SK-N-MC (cell line): ENCODE data around the gene TTYH2.

Experiments
- DNase-seq: peaks from one replicate; pipeline ENCODE4 v3.0.0-alpha.2; 2011; ENCODE audit warnings: low read depth, low spot score
- H3K27ac ChIP-seq: fragments of 200-600 bp; sonication (generic); 2 replicates; pipeline ENCODE4 v1.5.1; 2016; ENCODE audit warnings: mixed run types
- H3K36me3 ChIP-seq: fragments of 200-600 bp; sonication (generic); 2 replicates; pipeline ENCODE4 v1.6.1; 2017; ENCODE audit warnings: antibody characterized with exemption, low read length, mixed read lengths; ENCODE audit not compliant: insufficient read depth
- H3K4me3 ChIP-seq: fragments of 200-600 bp; sonication (generic); 2 replicates; pipeline ENCODE4 v1.5.1; 2016
- H3K9ac ChIP-seq: fragments of 200-600 bp; sonication (generic); 2 replicates; pipeline ENCODE4 v1.8.0; 2017; ENCODE audit warnings: mixed run types, mixed read lengths; ENCODE audit not compliant: insufficient read length
- H3K9me3 ChIP-seq: fragments of 200-600 bp; sonication (generic); 2 replicates; pipeline ENCODE4 v1.6.1; 2017; ENCODE audit warnings: low read depth, mild to moderate bottlenecking, antibody characterized with exemption, low read length, moderate library complexity, mixed read lengths
- EZH2 ChIP-seq: fragments of 200-600 bp; sonication (generic); IDR thresholded peaks from one replicate; pipeline ENCODE4 v1.6.1; 2017; ENCODE audit warnings: antibody characterized with exemption
- FOXP2 ChIP-seq: optimal IDR thresholded peaks from 2 replicates; pipeline ENCODE3; 2011; ENCODE audit warnings: mild to moderate bottlenecking, moderate library complexity; ENCODE audit not compliant: insufficient read depth; ENCODE audit errors: extremely low read length, control extremely low read depth
- POLR2AphosphoS5 ChIP-seq: IDR thresholded peaks from 2 replicates; pipeline ENCODE4 v1.6.1; 2012; ENCODE audit warnings: mild to moderate bottlenecking, low read depth, low read length, borderline replicate concordance

Gene TTYH2

GRCh38 chr17:74243013-74243755 is 29.8 kb downstream of the TTYH2 start:
- DNase-seq, result no peak
- Histone ChIP-seq H3K27ac (no peak overlapping the region), H3K36me3 (no peaks in the 10 kb centered on the region), H3K4me3 (no peak overlapping the region), H3K9ac (no peak overlapping the region), H3K9me3 (no peaks in the 10 kb centered on the region)
- TF ChIP-seq FOXP2 (no peak), POLR2AphosphoS5 (no peak), EZH2 (no peak)

DNA sequence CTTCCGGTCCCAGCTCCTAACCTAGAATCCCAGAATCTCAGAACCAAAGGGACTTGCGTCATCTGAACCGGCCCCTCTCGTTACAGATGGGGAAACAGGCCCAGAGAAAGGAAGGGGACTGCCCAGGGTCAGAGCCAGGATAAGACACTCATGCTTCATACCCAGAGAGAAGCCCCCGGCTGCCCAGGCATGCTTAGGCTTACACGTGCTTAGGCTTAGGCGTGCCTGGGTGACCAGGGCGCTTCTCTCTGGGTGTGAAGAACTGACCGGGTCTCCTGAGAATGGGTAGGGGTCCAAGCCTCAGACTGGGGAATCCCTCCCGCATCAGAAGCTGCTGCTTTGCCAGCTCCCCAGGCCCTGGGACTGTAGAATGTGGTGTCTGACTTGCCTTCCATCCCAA is 30.8 kb downstream of the TTYH2 start:
- no peak overlapping the region for H3K4me3 ChIP-seq
- no peak for TF ChIP-seq FOXP2
- no peak for TF ChIP-seq POLR2AphosphoS5
- TF ChIP-seq EZH2, result no peak
- H3K9ac ChIP-seq, result no peak overlapping the region
- H3K27ac ChIP-seq, result no peak overlapping the region
- no peaks in the 10 kb centered on the region for H3K36me3 ChIP-seq
- no peaks in the 10 kb centered on the region for H3K9me3 ChIP-seq
- no peak for DNase-seq

- no peak overlapping the region for H3K9ac ChIP-seq
- DNase-seq, result no peak
- no peaks in the 10 kb centered on the region for H3K9me3 ChIP-seq
- no peak overlapping the region for H3K27ac ChIP-seq
- H3K36me3 ChIP-seq, result no peaks in the 10 kb centered on the region
- TF ChIP-seq EZH2, result no peak
- no peak for TF ChIP-seq POLR2AphosphoS5
- no peak for TF ChIP-seq FOXP2
- H3K4me3 ChIP-seq, result no peak overlapping the region
These were observed 31.2 kb downstream of the TTYH2 start for GRCh38 chr17:74244548-74244947.

DNA sequence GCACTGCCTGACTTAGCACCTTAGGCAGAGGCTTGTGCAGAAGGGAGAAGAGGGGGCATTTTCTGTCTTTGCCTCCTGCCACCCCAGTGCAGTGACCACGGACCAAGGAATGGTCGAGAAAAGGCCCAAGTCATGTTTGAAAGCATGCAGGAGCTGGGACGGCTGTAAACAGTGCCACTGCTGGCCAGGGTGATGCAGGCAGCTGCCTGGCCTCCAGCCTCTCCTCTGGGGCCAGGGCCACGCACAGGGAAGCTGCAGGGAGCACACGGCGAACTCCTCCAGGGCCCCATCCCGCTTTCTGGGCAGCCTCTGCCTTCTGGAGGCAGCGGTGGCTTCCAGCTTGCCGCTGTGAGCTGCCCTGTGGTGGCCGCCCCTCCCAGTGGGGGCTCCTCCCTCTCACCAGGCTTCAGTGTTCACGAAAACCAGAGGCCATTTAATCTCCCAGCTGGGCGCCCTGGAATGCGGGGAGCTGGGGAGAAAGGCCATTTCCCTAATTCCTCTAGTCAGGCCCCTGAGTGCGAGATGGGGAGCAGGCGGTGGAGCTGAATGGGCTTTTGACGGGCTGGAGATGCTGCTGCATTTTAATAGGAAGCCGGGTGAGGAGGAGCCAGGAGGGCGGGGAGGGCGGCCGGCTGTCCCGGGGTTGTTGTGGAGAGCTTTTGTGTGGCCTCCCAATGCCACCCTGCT is 31.9 kb downstream of the TTYH2 start:
- no peaks in the 10 kb centered on the region for H3K36me3 ChIP-seq
- H3K27ac ChIP-seq, result no peak overlapping the region
- H3K9ac ChIP-seq, result no peak overlapping the region
- DNase-seq, result no peak
- TF ChIP-seq FOXP2, result no peak
- no peak for TF ChIP-seq POLR2AphosphoS5
- TF ChIP-seq EZH2, result no peak
- no peak overlapping the region for H3K4me3 ChIP-seq
- no peaks in the 10 kb centered on the region for H3K9me3 ChIP-seq

- Histone ChIP-seq H3K36me3 (no peaks in the 10 kb centered on the region), H3K9ac (no peak overlapping the region), H3K27ac (no peak overlapping the region), H3K4me3 (no peak overlapping the region), H3K9me3 (no peaks in the 10 kb centered on the region)
- no peak for TF ChIP-seq EZH2
- TF ChIP-seq FOXP2, result no peak
- TF ChIP-seq POLR2AphosphoS5, result no peak
- no peak for DNase-seq
These were observed 32.5 kb downstream of the TTYH2 start for GRCh38 chr17:74245871-74246270.

DNA sequence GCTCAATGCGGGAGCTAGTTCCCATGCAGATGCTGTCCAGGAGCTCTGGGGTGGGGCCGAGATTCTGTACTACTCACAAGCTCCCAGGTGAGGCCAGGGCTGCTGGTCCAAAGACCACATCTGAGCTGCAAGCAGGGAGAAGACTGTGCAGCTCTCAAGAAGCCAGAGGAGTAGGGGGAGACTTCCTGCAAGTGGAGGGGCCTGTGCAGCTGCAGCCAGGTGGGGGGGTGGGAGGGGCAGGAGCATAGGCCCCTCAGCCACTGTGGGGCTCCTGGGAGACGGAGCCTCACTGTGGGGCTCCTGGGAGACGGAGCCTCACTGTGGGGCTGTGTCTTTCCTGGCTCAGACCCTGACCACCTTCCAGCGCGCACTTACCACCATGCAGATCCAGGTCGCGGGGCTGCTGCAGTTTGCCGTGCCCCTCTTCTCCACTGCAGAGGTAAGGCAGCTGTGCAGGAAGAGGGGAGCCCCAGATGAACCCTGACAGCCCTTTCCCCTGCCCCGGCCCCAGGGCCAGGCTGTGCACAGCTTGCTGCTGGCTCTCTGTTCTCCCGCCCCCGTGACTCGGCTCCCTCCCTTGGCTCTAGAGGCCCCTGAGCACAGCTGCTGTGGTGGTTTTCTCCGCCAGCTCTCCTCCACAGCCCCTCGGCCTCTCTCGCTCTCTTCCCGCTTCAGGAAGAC is 36.4 kb downstream of the TTYH2 start:
- Histone ChIP-seq H3K9ac (no peak overlapping the region), H3K9me3 (no peaks in the 10 kb centered on the region), H3K27ac (no peak overlapping the region), H3K36me3 (no peaks in the 10 kb centered on the region), H3K4me3 (no peak overlapping the region)
- no peak for DNase-seq
- TF ChIP-seq FOXP2 (no peak), POLR2AphosphoS5 (no peak), EZH2 (no peak)

GRCh38 chr17:74250324-74250995 is 37.1 kb downstream of the TTYH2 start:
- H3K27ac ChIP-seq, result no peak overlapping the region
- no peaks in the 10 kb centered on the region for H3K9me3 ChIP-seq
- no peak overlapping the region for H3K9ac ChIP-seq
- no peak for DNase-seq
- TF ChIP-seq POLR2AphosphoS5, result no peak
- TF ChIP-seq FOXP2, result no peak
- TF ChIP-seq EZH2, result no peak
- H3K36me3 ChIP-seq, result no peaks in the 10 kb centered on the region
- H3K4me3 ChIP-seq, result no peak overlapping the region

GRCh38 chr17:74251051-74251450 is 37.7 kb downstream of the TTYH2 start:
- Histone ChIP-seq H3K27ac (no peak overlapping the region), H3K9me3 (no peaks in the 10 kb centered on the region), H3K36me3 (no peaks in the 10 kb centered on the region), H3K4me3 (no peak overlapping the region), H3K9ac (no peak overlapping the region)
- TF ChIP-seq EZH2 (no peak), FOXP2 (no peak), POLR2AphosphoS5 (no peak)
- no peak for DNase-seq
